Hepatocyte (in vitro differentiated cells): ENCODE results near the gene GABBR2. TPM values are rescaled to one million over a fixed set of nuclear protein-coding genes. Genes with fewer than 3 reads are reported as not detected.

Source experiments
- DNase-seq: peaks from one replicate; pipeline ENCODE4 v3.0.0-alpha.2; 2016; ENCODE audit warnings: low spot score
- H2AFZ ChIP-seq: fragments of 200-600 bp; sonication (generic); 2 replicates; pipeline ENCODE4 v1.6.0; 2016; ENCODE audit warnings: antibody characterized with exemption, mild to moderate bottlenecking
- H3K27ac ChIP-seq: fragments of 200-600 bp; sonication (generic); 2 replicates; pipeline ENCODE4 v1.5.1; 2016; ENCODE audit warnings: mild to moderate bottlenecking
- H3K27me3 ChIP-seq: fragments of 200-600 bp; sonication (generic); 2 replicates; pipeline ENCODE4 v1.6.1; 2016
- H3K36me3 ChIP-seq: fragments of 200-600 bp; sonication (generic); replicated peaks from 2 replicates; pipeline ENCODE4 v1.5.1; 2016; ENCODE audit warnings: low read depth; ENCODE audit not compliant: insufficient read depth
- H3K4me1 ChIP-seq: fragments of 200-600 bp; sonication (generic); 2 replicates; pipeline ENCODE4 v1.5.1; 2016; ENCODE audit warnings: mild to moderate bottlenecking, moderate library complexity; ENCODE audit not compliant: insufficient read depth
- H3K4me2 ChIP-seq: fragments of 200-600 bp; sonication (generic); 2 replicates; pipeline ENCODE4 v1.6.0; 2016
- H3K4me3 ChIP-seq: fragments of 200-600 bp; sonication (generic); 2 replicates; pipeline ENCODE4 v1.5.1; 2016; ENCODE audit warnings: mild to moderate bottlenecking
- H3K79me2 ChIP-seq: fragments of 200-600 bp; sonication (generic); 2 replicates; pipeline ENCODE4 v1.6.0; 2017; ENCODE audit warnings: mild to moderate bottlenecking
- H3K9me2 ChIP-seq: fragments of 200-600 bp; sonication (generic); replicated peaks from 2 replicates; pipeline ENCODE4 v1.6.0; 2017; ENCODE audit warnings: mild to moderate bottlenecking; ENCODE audit not compliant: insufficient read depth
- H3K9me3 ChIP-seq: fragments of 200-600 bp; sonication (generic); 2 replicates; pipeline ENCODE4 v1.5.1; 2016; ENCODE audit warnings: low read depth, mild to moderate bottlenecking
- H4K20me1 ChIP-seq: fragments of 200-600 bp; sonication (generic); 2 replicates; pipeline ENCODE4 v1.6.0; 2016; ENCODE audit warnings: mild to moderate bottlenecking; ENCODE audit not compliant: insufficient read depth, poor library complexity, severe bottlenecking
- EZH2 ChIP-seq: fragments of 200-600 bp; sonication (generic); IDR thresholded peaks from 2 replicates; pipeline ENCODE4 v1.6.1; 2016; ENCODE audit warnings: antibody characterized with exemption, mild to moderate bottlenecking, borderline replicate concordance
- EZH2phosphoT487 ChIP-seq: fragments of 200-600 bp; sonication (generic); IDR thresholded peaks from one replicate; pipeline ENCODE4 v1.6.1; 2018; ENCODE audit warnings: antibody characterized with exemption, mild to moderate bottlenecking, low read depth, moderate library complexity; ENCODE audit not compliant: unreplicated experiment, severe bottlenecking
- WGBS: methylation state at CpG from one replicate; pipeline ENCODE4 v1.1.6; 2016; ENCODE audit warnings: low lambda C conversion rate; ENCODE audit errors: missing lambda C conversion rate; 5-methylcytosine and 5-hydroxymethylcytosine counted together
- polyA plus RNA-seq: library from polyadenylated mRNA; unstranded; fragments of >200 nt; fragmentation: Nextera tagmentation; extraction: Ambion mirVana; gene quantifications from 2 replicates; pipeline ENCODE4 v1.2.1, GENCODE V29; 2016
- total RNA-seq: library from RNA; depleted of rRNA; stranded (reverse); fragments of >200 nt; gene quantifications from 2 replicates; pipeline ENCODE4 v1.2.3, GENCODE V29; 2014
- TF ChIP-seq, protein P1 (sequence below): fragments of 200-600 bp; sonication (generic); IDR thresholded peaks from 2 replicates; pipeline ENCODE4 v1.5.1; 2016; ENCODE audit warnings: antibody characterized with exemption, mild to moderate bottlenecking; ENCODE audit not compliant: poor library complexity

The GABBR2 gene
- total and polyA plus RNA-seq, 2 experiments from 2014 or later, result 0.20 to 0.28 TPM

DNA sequence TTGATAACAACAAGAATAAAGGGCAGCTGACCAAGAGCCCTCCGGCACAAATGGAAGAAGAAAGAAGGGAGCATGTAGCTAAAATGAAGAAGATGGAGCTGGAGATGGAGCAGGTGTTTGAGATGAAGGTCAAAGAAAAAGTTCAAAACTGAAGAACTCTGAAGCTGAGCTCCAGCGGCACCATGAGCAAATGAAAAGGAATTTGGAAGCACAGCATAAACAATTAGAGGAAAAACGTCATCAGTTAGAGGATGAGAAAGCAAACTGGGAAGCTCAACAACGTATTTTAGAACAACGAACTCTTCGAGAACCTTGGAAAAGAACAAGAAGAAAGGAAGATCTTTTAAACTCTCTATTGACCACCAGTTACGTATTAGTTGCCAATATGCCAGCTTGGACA is 100.9 kb downstream of the GABBR2 start:
- Histone ChIP-seq H3K9me2 (no peaks in the 10 kb centered on the region), H3K27me3 (no peaks in the 10 kb centered on the region), H3K4me3 (no peak overlapping the region), H3K9me3 (no peaks in the 10 kb centered on the region), H3K4me1 (peaks cover 3% of the 10 kb centered on the region), H3K36me3 (no peaks in the 10 kb centered on the region), H3K4me2 (no peak overlapping the region), H3K79me2 (no peaks in the 10 kb centered on the region), H2AFZ (no peak overlapping the region), H3K27ac (no peak overlapping the region), H4K20me1 (no peaks in the 10 kb centered on the region)
- TF ChIP-seq, protein P1, sequence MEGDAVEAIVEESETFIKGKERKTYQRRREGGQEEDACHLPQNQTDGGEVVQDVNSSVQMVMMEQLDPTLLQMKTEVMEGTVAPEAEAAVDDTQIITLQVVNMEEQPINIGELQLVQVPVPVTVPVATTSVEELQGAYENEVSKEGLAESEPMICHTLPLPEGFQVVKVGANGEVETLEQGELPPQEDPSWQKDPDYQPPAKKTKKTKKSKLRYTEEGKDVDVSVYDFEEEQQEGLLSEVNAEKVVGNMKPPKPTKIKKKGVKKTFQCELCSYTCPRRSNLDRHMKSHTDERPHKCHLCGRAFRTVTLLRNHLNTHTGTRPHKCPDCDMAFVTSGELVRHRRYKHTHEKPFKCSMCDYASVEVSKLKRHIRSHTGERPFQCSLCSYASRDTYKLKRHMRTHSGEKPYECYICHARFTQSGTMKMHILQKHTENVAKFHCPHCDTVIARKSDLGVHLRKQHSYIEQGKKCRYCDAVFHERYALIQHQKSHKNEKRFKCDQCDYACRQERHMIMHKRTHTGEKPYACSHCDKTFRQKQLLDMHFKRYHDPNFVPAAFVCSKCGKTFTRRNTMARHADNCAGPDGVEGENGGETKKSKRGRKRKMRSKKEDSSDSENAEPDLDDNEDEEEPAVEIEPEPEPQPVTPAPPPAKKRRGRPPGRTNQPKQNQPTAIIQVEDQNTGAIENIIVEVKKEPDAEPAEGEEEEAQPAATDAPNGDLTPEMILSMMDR, result no peak
- TF ChIP-seq EZH2phosphoT487 (no peak), EZH2 (no peak)
- WGBS, result 76% methylated on average over 7 of the region's 7 CpGs
- DNase-seq, result no peak

DNA sequence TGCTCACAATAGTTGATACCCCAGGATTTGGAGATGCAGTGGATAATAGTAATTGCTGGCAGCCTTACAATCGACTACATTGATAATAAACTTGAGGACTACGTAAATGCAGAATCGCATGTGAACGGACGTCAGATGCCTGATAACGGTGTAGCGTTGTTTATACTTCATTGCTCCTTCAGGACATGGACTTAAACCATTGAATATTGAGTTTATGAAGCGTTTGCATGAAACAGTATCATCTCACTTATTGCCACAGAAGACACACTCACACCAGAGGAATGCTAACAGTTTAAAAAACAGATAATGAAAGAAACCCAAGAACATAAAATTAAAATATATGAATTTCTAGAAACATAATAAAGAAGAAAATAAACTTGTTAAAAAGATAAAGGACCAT is 101.6 kb downstream of the GABBR2 start:
- H3K27me3 ChIP-seq, result no peaks in the 10 kb centered on the region
- no peak overlapping the region for H2AFZ ChIP-seq
- H3K79me2 ChIP-seq, result no peaks in the 10 kb centered on the region
- 86% methylated on average over 8 of the region's 8 CpGs for WGBS
- H4K20me1 ChIP-seq, result no peaks in the 10 kb centered on the region
- H3K9me2 ChIP-seq, result no peaks in the 10 kb centered on the region
- no peaks in the 10 kb centered on the region for H3K36me3 ChIP-seq
- no peaks in the 10 kb centered on the region for H3K9me3 ChIP-seq
- TF ChIP-seq EZH2phosphoT487 (no peak), EZH2 (no peak)
- TF ChIP-seq, protein P1, result no peak
- H3K4me1 ChIP-seq, result peaks cover 6% of the 10 kb centered on the region
- DNase-seq, result no peak
- H3K4me3 ChIP-seq, result no peak overlapping the region
- H3K4me2 ChIP-seq, result no peak overlapping the region
- H3K27ac ChIP-seq, result no peak overlapping the region

- Histone ChIP-seq H2AFZ (no peak overlapping the region), H4K20me1 (no peaks in the 10 kb centered on the region), H3K4me2 (no peak overlapping the region), H3K9me3 (no peaks in the 10 kb centered on the region), H3K79me2 (no peaks in the 10 kb centered on the region), H3K4me3 (no peak overlapping the region), H3K4me1 (peaks cover 6% of the 10 kb centered on the region), H3K36me3 (no peaks in the 10 kb centered on the region), H3K9me2 (no peaks in the 10 kb centered on the region), H3K27ac (no peak overlapping the region), H3K27me3 (no peaks in the 10 kb centered on the region)
- WGBS, result 94% methylated on average over 12 of the region's 12 CpGs
- TF ChIP-seq EZH2phosphoT487 (no peak), EZH2 (no peak)
- TF ChIP-seq, protein P1, result no peak
- DNase-seq, result no peak
These were observed 102.0 kb downstream of the GABBR2 start for GRCh38 chr9:98606730-98607129.

DNA sequence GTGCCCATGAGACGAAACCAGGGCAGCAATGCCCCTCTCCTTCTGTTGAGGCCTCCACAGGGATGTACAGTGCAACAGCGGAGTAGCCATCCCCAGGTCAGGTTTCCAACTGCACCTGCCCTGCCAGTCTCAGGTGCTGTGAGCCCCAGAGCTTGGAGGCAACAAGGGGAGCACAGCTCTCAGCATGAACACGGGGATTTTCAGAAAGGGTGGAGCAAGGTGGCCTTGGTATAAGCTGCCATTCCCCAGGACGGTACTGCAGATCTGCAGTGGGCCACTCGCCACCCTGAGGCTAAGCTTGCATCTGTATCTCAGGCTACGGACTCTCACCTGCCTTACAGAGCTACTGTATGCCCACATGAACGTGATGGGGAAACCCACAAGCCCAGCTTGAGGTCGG is 103.6 kb downstream of the GABBR2 start:
- TF ChIP-seq EZH2phosphoT487 (no peak), EZH2 (no peak)
- TF ChIP-seq, protein P1, result no peak
- H3K27me3 ChIP-seq, result no peaks in the 10 kb centered on the region
- peaks cover 6% of the 10 kb centered on the region for H3K4me1 ChIP-seq
- H3K4me2 ChIP-seq, result no peak overlapping the region
- no peaks in the 10 kb centered on the region for H4K20me1 ChIP-seq
- no peaks in the 10 kb centered on the region for H3K9me2 ChIP-seq
- no peaks in the 10 kb centered on the region for H3K9me3 ChIP-seq
- H3K79me2 ChIP-seq, result no peaks in the 10 kb centered on the region
- no peak overlapping the region for H3K4me3 ChIP-seq
- no peak overlapping the region for H2AFZ ChIP-seq
- WGBS, result 91% methylated on average over 8 of the region's 8 CpGs
- H3K27ac ChIP-seq, result no peak overlapping the region
- DNase-seq, result no peak
- no peaks in the 10 kb centered on the region for H3K36me3 ChIP-seq
